Measurements from ENCODE around the gene MSRB3. TPM values are rescaled to one million over a fixed set of nuclear protein-coding genes. Genes with fewer than 3 reads are reported as not detected.

The MSRB3 gene
- total RNA-seq, 1 experiment from 2014 or later: 1.4 TPM

GRCh38 chr12:65300097-65300496, 21.6 kb downstream of the MSRB3 start:
- no peak overlapping the region for H3K4me3 Mint-ChIP-seq (ENCODE audit: low read depth, unreplicated experiment)
- no peak for TF ChIP-seq CTCF (IDR thresholded peaks at IDR 0.05; ENCODE audit: unreplicated experiment)
- no TSS peak for BruUV-seq (replicated peaks)
- H3K27ac Mint-ChIP-seq (ENCODE audit: unreplicated experiment): no peak overlapping the region
- no peak for DNase-seq
- H3K9me3 Mint-ChIP-seq (ENCODE audit: low read depth, unreplicated experiment): no peaks in the 10 kb centered on the region
- H3K36me3 Mint-ChIP-seq (ENCODE audit: insufficient read depth, unreplicated experiment): no peaks in the 10 kb centered on the region
- CTCF ChIA-PET: no interaction called here
- H3K4me1 Mint-ChIP-seq (ENCODE audit: low read depth, unreplicated experiment): no peaks in the 10 kb centered on the region
- intact Hi-C loops (cut with micrococcal nuclease; ENCODE audit: unreplicated experiment): no loop called here
- peaks cover 15% of the 10 kb centered on the region for H3K27me3 Mint-ChIP-seq (ENCODE audit: unreplicated experiment)

- no TSS peak for BruUV-seq (replicated peaks)
- Mint-ChIP-seq H3K4me1 (ENCODE audit: low read depth, unreplicated experiment) (no peaks in the 10 kb centered on the region), H3K27ac (ENCODE audit: unreplicated experiment) (no peak overlapping the region), H3K9me3 (ENCODE audit: low read depth, unreplicated experiment) (no peaks in the 10 kb centered on the region), H3K36me3 (ENCODE audit: insufficient read depth, unreplicated experiment) (no peaks in the 10 kb centered on the region), H3K27me3 (ENCODE audit: unreplicated experiment) (peaks cover 15% of the 10 kb centered on the region), H3K4me3 (ENCODE audit: low read depth, unreplicated experiment) (no peak overlapping the region)
- TF ChIP-seq CTCF (IDR thresholded peaks at IDR 0.05; ENCODE audit: unreplicated experiment): peak; percentile 60
- CTCF ChIA-PET: interaction anchor here (0.8 to 1.4 kb wide), 2 partner anchors 11 to 411 kb away, joined by 3 read pairs; no protein-coding TSS in a partner anchor
- peak; percentile 69 for DNase-seq
- intact Hi-C loops (cut with micrococcal nuclease; ENCODE audit: unreplicated experiment): no loop called here
Measured at GRCh38 chr12:65300679-65301349, 22.3 kb downstream of the MSRB3 start.

GRCh38 chr12:65302891-65303290, 24.4 kb downstream of the MSRB3 start:
- TF ChIP-seq CTCF (IDR thresholded peaks at IDR 0.05; ENCODE audit: unreplicated experiment): no peak
- CTCF ChIA-PET: interaction anchor here (1.1 kb wide), 1 partner anchor 234 kb away, joined by 3 read pairs; no protein-coding TSS in a partner anchor
- Mint-ChIP-seq H3K4me1 (ENCODE audit: low read depth, unreplicated experiment) (peaks cover 12% of the 10 kb centered on the region), H3K9me3 (ENCODE audit: low read depth, unreplicated experiment) (no peaks in the 10 kb centered on the region), H3K27ac (ENCODE audit: unreplicated experiment) (no peak overlapping the region), H3K36me3 (ENCODE audit: insufficient read depth, unreplicated experiment) (no peaks in the 10 kb centered on the region), H3K4me3 (ENCODE audit: low read depth, unreplicated experiment) (no peak overlapping the region), H3K27me3 (ENCODE audit: unreplicated experiment) (peaks cover 15% of the 10 kb centered on the region)
- DNase-seq: no peak
- no TSS peak for BruUV-seq (replicated peaks)
- intact Hi-C loops (cut with micrococcal nuclease; ENCODE audit: unreplicated experiment): no loop called here

GRCh38 chr12:65305346-65305950, 27.0 kb downstream of the MSRB3 start:
- CTCF ChIA-PET: interaction anchor here (1.0 to 1.3 kb wide), 2 partner anchors 297 to 304 kb away, joined by 3 to 5 read pairs; no protein-coding TSS in a partner anchor
- no peak overlapping the region for H3K4me3 Mint-ChIP-seq (ENCODE audit: low read depth, unreplicated experiment)
- no peaks in the 10 kb centered on the region for H3K36me3 Mint-ChIP-seq (ENCODE audit: insufficient read depth, unreplicated experiment)
- H3K27me3 Mint-ChIP-seq (ENCODE audit: unreplicated experiment): peaks cover 15% of the 10 kb centered on the region
- no peak for DNase-seq
- H3K9me3 Mint-ChIP-seq (ENCODE audit: low read depth, unreplicated experiment): no peaks in the 10 kb centered on the region
- BruUV-seq (replicated peaks): no TSS peak
- intact Hi-C loops (cut with micrococcal nuclease; ENCODE audit: unreplicated experiment): loop anchor here (5.0 kb wide), 3 partner anchors 572 to 732 kb away; no protein-coding TSS in a partner anchor
- no peak for TF ChIP-seq CTCF (IDR thresholded peaks at IDR 0.05; ENCODE audit: unreplicated experiment)
- H3K4me1 Mint-ChIP-seq (ENCODE audit: low read depth, unreplicated experiment): peaks cover 12% of the 10 kb centered on the region
- H3K27ac Mint-ChIP-seq (ENCODE audit: unreplicated experiment): no peak overlapping the region
